HepG2 (cell line): ENCODE measurements around the gene RAD51D. TPM values are rescaled to one million over a fixed set of nuclear protein-coding genes. Genes with fewer than 3 reads are reported as not detected.
A peak's percentile ranks its signal among the peaks of the same experiment; 100 is the strongest.

Experiments
- ADNP ChIP-seq: sonication (generic); formaldehyde crosslinking; IDR thresholded peaks from 2 replicates; pipeline ENCODE4 v1.4.0; 2020; ENCODE audit warnings: missing genetic modification reagents
- ATF7 ChIP-seq, 2 experiments: fragments of 450-650 bp in 1 of 2; sonication (generic) in 1 of 2; formaldehyde crosslinking in 1 of 2; IDR thresholded peaks; 2 replicates each; pipeline versions ENCODE4 v1.4.0 to v1.6.1; 2016 to 2020; ENCODE audit warnings: antibody characterized with exemption in 1 of 2, mild to moderate bottlenecking in 1 of 2, missing genetic modification reagents in 1 of 2
- CHD2 ChIP-seq: IDR thresholded peaks from 2 replicates; pipeline ENCODE4 v1.6.1; 2011; ENCODE audit warnings: low read depth, low read length, improper control_type of control experiment
- ERF ChIP-seq: IDR thresholded peaks from 2 replicates; pipeline ENCODE4 v1.6.1; 2018; ENCODE audit warnings: missing biosample characterization, missing genetic modification reagents
- KAT8 ChIP-seq: IDR thresholded peaks from 2 replicates; pipeline ENCODE4 v1.6.1; 2016; ENCODE audit warnings: missing genetic modification reagents, missing compliant biosample characterization
- KMT2A ChIP-seq: sonication (generic); formaldehyde crosslinking; IDR thresholded peaks from 2 replicates; pipeline ENCODE4 v1.4.0; 2020; ENCODE audit warnings: missing genetic modification reagents
- MBD4 ChIP-seq: IDR thresholded peaks from 2 replicates; pipeline ENCODE4 v1.6.1; 2012; ENCODE audit warnings: low read length, inconsistent platforms, borderline replicate concordance
- NFKB2 ChIP-seq: sonication (generic); formaldehyde crosslinking; IDR thresholded peaks from 2 replicates; pipeline ENCODE4 v1.4.0; 2020; ENCODE audit warnings: missing genetic modification reagents, borderline replicate concordance
- NRL ChIP-seq: sonication (generic); formaldehyde crosslinking; IDR thresholded peaks from 2 replicates; pipeline ENCODE4 v1.5.0; 2020; ENCODE audit warnings: missing genetic modification reagents, mild to moderate bottlenecking, moderate library complexity, borderline replicate concordance
- RBM22 ChIP-seq: fragments of 200-400 bp; formaldehyde crosslinking; optimal IDR thresholded peaks from 2 replicates; pipeline ENCODE3; 2017; ENCODE audit warnings: mild to moderate bottlenecking, low read length, moderate library complexity
- SMAD1 ChIP-seq: sonication (generic); formaldehyde crosslinking; IDR thresholded peaks from 2 replicates; pipeline ENCODE4 v1.4.0; 2020; ENCODE audit warnings: missing genetic modification reagents, low read depth, mild to moderate bottlenecking, borderline replicate concordance
- TBL1XR1 ChIP-seq: fragments of 150-350 bp; IDR thresholded peaks from 2 replicates; pipeline ENCODE4 v1.6.1; 2014; ENCODE audit warnings: borderline replicate concordance, low read length; ENCODE audit not compliant: partially characterized antibody
- U2AF1 ChIP-seq: fragments of 200-400 bp; formaldehyde crosslinking; optimal IDR thresholded peaks from 2 replicates; pipeline ENCODE3; 2017; ENCODE audit warnings: mild to moderate bottlenecking, low read depth, low read length
- YEATS4 ChIP-seq: sonication (generic); formaldehyde crosslinking; IDR thresholded peaks from 2 replicates; pipeline ENCODE4 v1.4.0; 2020; ENCODE audit warnings: missing genetic modification reagents, borderline replicate concordance
- ZBTB38 ChIP-seq: sonication (generic); formaldehyde crosslinking; IDR thresholded peaks from 2 replicates; pipeline ENCODE4 v1.5.1; 2020; ENCODE audit warnings: mild to moderate bottlenecking, missing genetic modification reagents
- ZFX ChIP-seq: sonication (generic); formaldehyde crosslinking; IDR thresholded peaks from 2 replicates; pipeline ENCODE4 v1.4.0; 2020; ENCODE audit warnings: mild to moderate bottlenecking, low read depth, missing genetic modification reagents, moderate library complexity
- ZNF296 ChIP-seq: sonication (generic); formaldehyde crosslinking; conservative IDR thresholded peaks from 2 replicates; pipeline ENCODE4 v1.5.0; 2020; ENCODE audit warnings: mild to moderate bottlenecking, missing genetic modification reagents
- ZNF530 ChIP-seq: sonication (generic); formaldehyde crosslinking; IDR thresholded peaks from 2 replicates; pipeline ENCODE4 v1.5.0; 2020; ENCODE audit warnings: low read depth, mild to moderate bottlenecking, missing genetic modification reagents
- ZNF549 ChIP-seq: sonication (generic); formaldehyde crosslinking; IDR thresholded peaks from 2 replicates; pipeline ENCODE4 v1.5.0; 2020; ENCODE audit warnings: missing genetic modification reagents
- ZNF605 ChIP-seq: sonication (generic); formaldehyde crosslinking; IDR thresholded peaks from 2 replicates; pipeline ENCODE4 v1.8.0; 2022; ENCODE audit warnings: mild to moderate bottlenecking, missing genetic modification reagents
- ZNF7 ChIP-seq: IDR thresholded peaks from 2 replicates; pipeline ENCODE4 v1.6.1; 2016; ENCODE audit warnings: missing biosample characterization, missing genetic modification reagents
- ZNF792 ChIP-seq: IDR thresholded peaks from 2 replicates; pipeline ENCODE4 v1.6.1; 2016
- polyA plus RNA-seq, 8 experiments: library from polyadenylated mRNA; depleted of rRNA in 3 of 8; stranded (reverse) in 7 of 8; unstranded in 1 of 8; fragments of >200 nt; fragmentation: Illumina TruSeq in 4 of 8; extraction: Trizol in 4 of 8; gene quantifications; 2 replicates each; pipeline versions ENCODE4 v1.2.1 to v1.2.3, GENCODE V29; 2011 to 2016; ENCODE audit warnings: low read depth in 4 of 8, missing spikeins in 1 of 8, mixed read lengths in 1 of 8; ENCODE audit not compliant: insufficient read depth in 1 of 8
- total RNA-seq, 5 experiments: library from RNA; depleted of rRNA; stranded (reverse); fragments of >200 nt; fragmentation: Illumina TruSeq; extraction: Trizol; gene quantifications; 2 replicates each; pipeline ENCODE4 v1.2.3, GENCODE V29; 2016; ENCODE audit warnings: low read depth in 1 of 5
- TF ChIP-seq, protein P1 (sequence below): sonication (generic); formaldehyde crosslinking; conservative IDR thresholded peaks from 2 replicates; pipeline ENCODE4 v1.5.0; 2020; ENCODE audit warnings: missing genetic modification reagents
- TF ChIP-seq, protein P2 (sequence below): sonication (generic); formaldehyde crosslinking; IDR thresholded peaks from 2 replicates; pipeline ENCODE4; 2020; ENCODE audit warnings: missing genetic modification reagents, mild to moderate bottlenecking, borderline replicate concordance
- TF ChIP-seq, protein P3 (sequence below): IDR thresholded peaks from 2 replicates; pipeline ENCODE4 v1.6.1; 2016; ENCODE audit warnings: mild to moderate bottlenecking, missing biosample characterization, missing genetic modification reagents
- TF ChIP-seq, protein P4 (sequence below): sonication (generic); formaldehyde crosslinking; IDR thresholded peaks from 2 replicates; pipeline ENCODE4 v1.5.0; 2020; ENCODE audit warnings: missing genetic modification reagents, mild to moderate bottlenecking, borderline replicate concordance

Gene RAD51D
- total and polyA plus RNA-seq, 2 of the 13 experiments (the other 11 are each of a cell fraction or from before 2014, with no cell fraction given) = 6.7 to 13.1 TPM

DNA sequence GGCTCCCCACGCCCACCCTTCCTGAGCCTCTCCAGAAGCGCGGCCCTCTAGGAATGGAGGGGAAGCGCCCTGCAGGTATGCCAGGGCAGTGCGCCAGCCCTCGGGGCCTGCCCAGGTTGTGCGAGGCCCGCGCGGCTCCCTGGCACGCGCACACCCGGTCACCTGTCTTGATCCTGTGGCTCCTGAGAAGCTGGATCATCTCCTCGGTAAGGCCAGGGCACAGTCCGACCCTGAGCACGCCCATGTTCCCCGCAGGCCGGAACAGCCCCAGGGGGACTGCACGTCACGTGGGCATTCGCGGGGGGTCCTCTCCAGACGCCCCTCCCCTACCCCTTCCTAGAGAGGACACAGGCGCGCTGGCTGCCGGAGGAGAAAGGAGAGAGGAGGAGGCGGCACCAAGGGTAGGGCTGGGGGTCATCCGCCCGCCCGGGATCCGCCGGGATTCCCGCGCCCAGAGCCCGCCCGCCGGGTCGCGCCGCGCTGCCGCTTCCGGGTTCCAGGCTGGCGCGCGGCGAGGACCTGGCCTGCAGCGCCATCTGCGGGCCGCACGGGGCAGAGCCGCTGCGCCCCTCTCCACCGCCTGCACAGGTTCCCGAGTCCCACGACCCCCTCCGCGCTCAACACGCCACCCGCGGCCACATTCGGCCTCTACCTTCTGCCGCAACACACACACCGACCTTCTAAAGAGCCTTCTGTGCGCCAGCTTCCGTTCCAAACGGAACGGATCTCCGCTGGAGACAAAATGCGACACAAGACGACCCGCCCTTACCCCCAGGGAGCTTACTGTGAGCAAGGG is at the start of gene RAD51D (continued):
- TF ChIP-seq KMT2A (CRISPR knock-in tag) (no peak; the same call in 1 of the 2 replicates), TBL1XR1 (no peak), RBM22 (no peak), ZNF605 (peak; percentile 42; the same call in 1 of the 2 replicates), NFKB2 (CRISPR knock-in tag) (no peak; the same call in 1 of the 2 replicates), ZFX (CRISPR knock-in tag) (peak; percentile 92), ZNF530 (no peak), MBD4 (no peak), CHD2 (peak; percentile 81), ZNF7 (CRISPR knock-in tag) (no peak), ZNF549 (CRISPR knock-in tag) (no peak), U2AF1 (no peak), ERF (no peak), ZBTB38 (CRISPR knock-in tag) (peak; percentile 29; the same call in 1 of the 2 replicates), YEATS4 (CRISPR knock-in tag) (no peak), NRL (CRISPR knock-in tag) (peak; percentile 89), ATF7 (IDR thresholded peaks at IDR 0.05) (no peak), ATF7 (CRISPR knock-in tag; IDR thresholded peaks at IDR 0.05) (no peak), ADNP (CRISPR knock-in tag) (no peak), SMAD1 (CRISPR knock-in tag) (peak; percentile 51; the same call in 1 of the 2 replicates), KAT8 (CRISPR knock-in tag) (0 out of 2 replicates have a peak, but pooled peaks have one; percentile 39), ZNF792 (CRISPR knock-in tag) (no peak), ZNF296 (no peak)
- TF ChIP-seq, protein P1, sequence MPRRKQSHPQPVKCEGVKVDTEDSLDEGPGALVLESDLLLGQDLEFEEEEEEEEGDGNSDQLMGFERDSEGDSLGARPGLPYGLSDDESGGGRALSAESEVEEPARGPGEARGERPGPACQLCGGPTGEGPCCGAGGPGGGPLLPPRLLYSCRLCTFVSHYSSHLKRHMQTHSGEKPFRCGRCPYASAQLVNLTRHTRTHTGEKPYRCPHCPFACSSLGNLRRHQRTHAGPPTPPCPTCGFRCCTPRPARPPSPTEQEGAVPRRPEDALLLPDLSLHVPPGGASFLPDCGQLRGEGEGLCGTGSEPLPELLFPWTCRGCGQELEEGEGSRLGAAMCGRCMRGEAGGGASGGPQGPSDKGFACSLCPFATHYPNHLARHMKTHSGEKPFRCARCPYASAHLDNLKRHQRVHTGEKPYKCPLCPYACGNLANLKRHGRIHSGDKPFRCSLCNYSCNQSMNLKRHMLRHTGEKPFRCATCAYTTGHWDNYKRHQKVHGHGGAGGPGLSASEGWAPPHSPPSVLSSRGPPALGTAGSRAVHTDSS = no peak
- TF ChIP-seq, protein P2, sequence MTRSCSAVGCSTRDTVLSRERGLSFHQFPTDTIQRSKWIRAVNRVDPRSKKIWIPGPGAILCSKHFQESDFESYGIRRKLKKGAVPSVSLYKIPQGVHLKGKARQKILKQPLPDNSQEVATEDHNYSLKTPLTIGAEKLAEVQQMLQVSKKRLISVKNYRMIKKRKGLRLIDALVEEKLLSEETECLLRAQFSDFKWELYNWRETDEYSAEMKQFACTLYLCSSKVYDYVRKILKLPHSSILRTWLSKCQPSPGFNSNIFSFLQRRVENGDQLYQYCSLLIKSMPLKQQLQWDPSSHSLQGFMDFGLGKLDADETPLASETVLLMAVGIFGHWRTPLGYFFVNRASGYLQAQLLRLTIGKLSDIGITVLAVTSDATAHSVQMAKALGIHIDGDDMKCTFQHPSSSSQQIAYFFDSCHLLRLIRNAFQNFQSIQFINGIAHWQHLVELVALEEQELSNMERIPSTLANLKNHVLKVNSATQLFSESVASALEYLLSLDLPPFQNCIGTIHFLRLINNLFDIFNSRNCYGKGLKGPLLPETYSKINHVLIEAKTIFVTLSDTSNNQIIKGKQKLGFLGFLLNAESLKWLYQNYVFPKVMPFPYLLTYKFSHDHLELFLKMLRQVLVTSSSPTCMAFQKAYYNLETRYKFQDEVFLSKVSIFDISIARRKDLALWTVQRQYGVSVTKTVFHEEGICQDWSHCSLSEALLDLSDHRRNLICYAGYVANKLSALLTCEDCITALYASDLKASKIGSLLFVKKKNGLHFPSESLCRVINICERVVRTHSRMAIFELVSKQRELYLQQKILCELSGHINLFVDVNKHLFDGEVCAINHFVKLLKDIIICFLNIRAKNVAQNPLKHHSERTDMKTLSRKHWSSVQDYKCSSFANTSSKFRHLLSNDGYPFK (CRISPR knock-in tag) = no peak
- TF ChIP-seq, protein P3, sequence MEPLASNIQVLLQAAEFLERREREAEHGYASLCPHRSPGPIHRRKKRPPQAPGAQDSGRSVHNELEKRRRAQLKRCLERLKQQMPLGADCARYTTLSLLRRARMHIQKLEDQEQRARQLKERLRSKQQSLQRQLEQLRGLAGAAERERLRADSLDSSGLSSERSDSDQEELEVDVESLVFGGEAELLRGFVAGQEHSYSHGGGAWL (CRISPR knock-in tag) = peak; percentile 76
- TF ChIP-seq, protein P4, sequence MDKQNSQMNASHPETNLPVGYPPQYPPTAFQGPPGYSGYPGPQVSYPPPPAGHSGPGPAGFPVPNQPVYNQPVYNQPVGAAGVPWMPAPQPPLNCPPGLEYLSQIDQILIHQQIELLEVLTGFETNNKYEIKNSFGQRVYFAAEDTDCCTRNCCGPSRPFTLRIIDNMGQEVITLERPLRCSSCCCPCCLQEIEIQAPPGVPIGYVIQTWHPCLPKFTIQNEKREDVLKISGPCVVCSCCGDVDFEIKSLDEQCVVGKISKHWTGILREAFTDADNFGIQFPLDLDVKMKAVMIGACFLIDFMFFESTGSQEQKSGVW (CRISPR knock-in tag) = no peak
